Spleen (tissue), 11 donors: ENCODE measurements around the gene TBC1D9B. TPM values are rescaled to one million over a fixed set of nuclear protein-coding genes. Genes with fewer than 3 reads are reported as not detected.

Experiments used
- DNase-seq: peaks from one replicate; pipeline ENCODE4 v3.0.0-alpha.2; 2020
- H3K27ac ChIP-seq, 8 donors: fragments of 200-600 bp; sonication (generic) in 7 of 8; 1 replicate in 4 of 8; 2 replicates in 4 of 8; pipeline versions ENCODE4 v1.5.0 to v1.8.0; 2016 to 2021; ENCODE audit warnings: inconsistent platforms in 4 of 8, mild to moderate bottlenecking in 4 of 8, moderate library complexity in 1 of 8
- H3K27me3 ChIP-seq, 7 donors: fragments of 200-600 bp; sonication (generic) in 6 of 7; replicated peaks in 1 of 7; 1 replicate in 4 of 7; 2 replicates in 3 of 7; pipeline versions ENCODE4 v1.5.0 to v1.8.0; 2016 to 2021; ENCODE audit warnings: inconsistent platforms in 3 of 7, mild to moderate bottlenecking in 1 of 7
- H3K36me3 ChIP-seq, 6 donors: fragments of 200-600 bp; sonication (generic) in 5 of 6; 1 replicate in 4 of 6; 2 replicates in 2 of 6; pipeline versions ENCODE4 v1.5.0 to v1.8.0; 2016 to 2021; ENCODE audit warnings: inconsistent platforms in 2 of 6
- H3K4me1 ChIP-seq, 6 donors: fragments of 200-600 bp; sonication (generic) in 5 of 6; 1 replicate in 3 of 6; 2 replicates in 3 of 6; pipeline versions ENCODE4 v1.5.0 to v1.8.0; 2016 to 2021; ENCODE audit warnings: inconsistent platforms in 3 of 6
- H3K4me3 ChIP-seq, 8 donors: fragments of 200-600 bp; sonication (generic) in 7 of 8; 1 replicate in 4 of 8; 2 replicates in 4 of 8; pipeline versions ENCODE4 v1.5.0 to v1.8.0; 2016 to 2021; ENCODE audit warnings: inconsistent platforms in 4 of 8, mild to moderate bottlenecking in 4 of 8, moderate library complexity in 2 of 8
- H3K9me3 ChIP-seq, 8 donors: fragments of 200-600 bp; sonication (generic) in 7 of 8; 1 replicate in 4 of 8; 2 replicates in 4 of 8; pipeline versions ENCODE4 v1.5.0 to v1.8.0; 2016 to 2021; ENCODE audit warnings: inconsistent platforms in 4 of 8
- POLR2A ChIP-seq, 3 donors: fragments of 450-650 bp; IDR thresholded peaks; one replicate each; pipeline ENCODE4 v1.5.1; 2017; ENCODE audit warnings: antibody characterized with exemption in 3 of 3, mild to moderate bottlenecking in 1 of 3
- POLR2AphosphoS5 ChIP-seq, 3 donors: sonication (generic); formaldehyde crosslinking; IDR thresholded peaks; one replicate each; pipeline ENCODE4 v1.5.1; 2017; ENCODE audit warnings: antibody characterized with exemption in 3 of 3
- WGBS, 5 donors: extraction: QIAGEN DNeasy Blood & Tissue Kit in 3 of 5; methylation state at CpG; one replicate each; pipeline versions ENCODE4 v1.1.5 to v1.1.7; 2013 to 2018; 5-methylcytosine and 5-hydroxymethylcytosine counted together
- intact Hi-C: fragments of 100-400 bp; cut with DNase I; formaldehyde crosslinking; loops from one replicate; pipeline ENCODE4 v1.15.0; 2023; ENCODE audit warnings: low total_unique reads
- polyA plus RNA-seq, 3 donors: library from polyadenylated mRNA; stranded (reverse); fragments of 200-250 nt; gene quantifications; one replicate each; pipeline ENCODE4 v1.2.1, GENCODE V29; 2013
- total RNA-seq, 7 donors: library from RNA; depleted of rRNA in 3 of 7; stranded (reverse); fragments of >200 nt in 3 of 7; fragmentation: NEBNext Ultra II Directional in 4 of 7; extraction: Animal tissue kit (Norgen Biotek cat#: 25700) in 4 of 7; gene quantifications; one replicate each; pipeline versions ENCODE4 v1.1.0 to v1.2.1, GENCODE V29; 2016 to 2021
- TF ChIP-seq, protein P1 (sequence below), 11 experiments: fragments of 200-600 bp in 7 of 11; fragments of 450-650 bp in 4 of 11; sonication (generic) in 4 of 11; IDR thresholded peaks in 8 of 11; conservative IDR thresholded peaks in 3 of 11; 1 replicate in 7 of 11; 2 replicates in 4 of 11; pipeline versions ENCODE4 v1.4.0 to v1.8.0; 2016 to 2021; ENCODE audit warnings: antibody characterized with exemption in 11 of 11, inconsistent platforms in 4 of 11, mild to moderate bottlenecking in 1 of 11
- donor health status: healthy with polysubstance abuse.
- donor health status: DM: no; HTN: no; CAD: no; lungs with moderate emphysema.
- donor health status: DM: no; HTN: no; CAD: no.
- donor health status: Bipolar disorder and iron deficiency.
- donor health status: healthy.
- donor health status: DM: no; HTN: no; CAD: no.
- donor health status: DM: yes; HTN: yes; CAD: no.

The TBC1D9B gene
- total and polyA plus RNA-seq, 10 donors, result 29.5 to 140 (median 109) TPM

DNA sequence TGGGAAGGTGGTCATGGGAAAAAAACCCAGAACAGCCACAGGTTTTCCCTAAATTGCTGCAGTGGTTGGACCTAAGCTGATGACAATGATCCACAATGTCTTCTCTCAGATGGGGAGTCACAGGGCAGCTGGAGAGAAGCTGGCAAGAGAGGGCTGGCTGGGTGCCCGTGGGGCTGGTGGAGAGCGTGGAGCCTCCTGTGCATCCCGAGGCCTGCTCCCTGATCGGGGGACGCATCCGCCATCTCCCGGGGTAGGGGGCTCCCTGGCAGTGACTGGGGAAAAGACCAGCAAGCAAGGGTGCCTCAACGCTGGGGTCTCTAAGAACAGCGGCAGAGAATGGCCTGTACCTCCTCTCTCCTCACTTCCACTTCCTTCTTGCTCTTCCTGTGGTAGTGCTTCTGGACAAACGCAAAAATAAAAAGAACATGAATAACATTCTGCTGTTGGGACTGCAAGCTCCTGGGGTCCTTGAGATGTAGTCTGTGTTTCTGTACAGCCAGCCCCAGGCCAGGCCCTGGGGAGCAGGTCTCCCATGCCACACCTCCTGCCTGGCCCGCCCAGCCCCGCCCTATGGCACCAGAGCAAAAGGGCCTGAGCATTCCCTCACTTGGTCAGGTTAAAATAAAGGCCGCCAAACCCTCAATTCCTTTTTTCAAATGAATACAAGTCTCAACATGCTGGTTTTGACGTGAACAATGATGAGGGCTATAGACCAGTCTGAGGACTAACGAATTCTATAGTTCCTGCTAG, 42.0 kb downstream of the TBC1D9B start:
- peaks cover 0 to 21% (median 0%) of the 10 kb centered on the region in 6 donors for H3K4me1 ChIP-seq
- peaks cover 0 to 6% (median 0%) of the 10 kb centered on the region in 8 donors for H3K9me3 ChIP-seq
- no peak overlapping the region for H3K4me3 ChIP-seq
- intact Hi-C loops, result no loop called here
- 85 to 91% (median 89%) methylated on average over 15 of the region's 15 CpGs for WGBS, 5 donors
- peak; percentile 72 for DNase-seq
- TF ChIP-seq, protein P1, sequence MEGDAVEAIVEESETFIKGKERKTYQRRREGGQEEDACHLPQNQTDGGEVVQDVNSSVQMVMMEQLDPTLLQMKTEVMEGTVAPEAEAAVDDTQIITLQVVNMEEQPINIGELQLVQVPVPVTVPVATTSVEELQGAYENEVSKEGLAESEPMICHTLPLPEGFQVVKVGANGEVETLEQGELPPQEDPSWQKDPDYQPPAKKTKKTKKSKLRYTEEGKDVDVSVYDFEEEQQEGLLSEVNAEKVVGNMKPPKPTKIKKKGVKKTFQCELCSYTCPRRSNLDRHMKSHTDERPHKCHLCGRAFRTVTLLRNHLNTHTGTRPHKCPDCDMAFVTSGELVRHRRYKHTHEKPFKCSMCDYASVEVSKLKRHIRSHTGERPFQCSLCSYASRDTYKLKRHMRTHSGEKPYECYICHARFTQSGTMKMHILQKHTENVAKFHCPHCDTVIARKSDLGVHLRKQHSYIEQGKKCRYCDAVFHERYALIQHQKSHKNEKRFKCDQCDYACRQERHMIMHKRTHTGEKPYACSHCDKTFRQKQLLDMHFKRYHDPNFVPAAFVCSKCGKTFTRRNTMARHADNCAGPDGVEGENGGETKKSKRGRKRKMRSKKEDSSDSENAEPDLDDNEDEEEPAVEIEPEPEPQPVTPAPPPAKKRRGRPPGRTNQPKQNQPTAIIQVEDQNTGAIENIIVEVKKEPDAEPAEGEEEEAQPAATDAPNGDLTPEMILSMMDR (IDR thresholded peaks at IDR 0.05 in 8 of 11, conservative IDR thresholded peaks at IDR 0.05 in 3 of 11), result no peak
- TF ChIP-seq POLR2A (IDR thresholded peaks at IDR 0.05) (no peak), POLR2AphosphoS5 (IDR thresholded peaks at IDR 0.05) (no peak)
- no peaks in the 10 kb centered on the region for H3K27me3 ChIP-seq
- peaks cover 0 to 89% (median 45%) of the 10 kb centered on the region in 6 donors for H3K36me3 ChIP-seq
- H3K27ac ChIP-seq, result peak overlapping the region in 2 of 8 donors; percentile 10 to 36

DNA sequence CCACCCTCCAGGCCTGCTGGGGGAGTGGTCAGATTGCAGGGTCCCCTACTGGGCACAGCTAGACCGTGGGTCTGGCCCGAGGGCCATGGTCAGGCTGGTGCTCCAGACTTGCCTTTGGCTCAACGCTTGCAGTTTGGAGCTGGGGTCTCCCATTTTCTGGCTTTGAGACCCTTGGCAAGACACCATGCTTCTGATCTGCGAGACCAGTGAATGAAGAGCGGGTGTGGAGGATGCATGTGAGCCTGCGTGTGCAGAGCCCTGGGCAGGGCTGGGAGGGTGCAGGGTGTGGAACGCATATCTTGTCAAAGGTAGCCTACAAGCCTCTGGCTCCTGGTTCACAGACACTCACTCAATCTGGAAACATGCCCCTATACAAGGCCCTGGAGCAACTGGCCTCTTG, 43.0 kb downstream of the TBC1D9B start:
- no peaks in the 10 kb centered on the region for H3K27me3 ChIP-seq
- DNase-seq, result peak; percentile 63
- H3K9me3 ChIP-seq, result peaks cover 0 to 6% (median 0%) of the 10 kb centered on the region in 8 donors
- H3K27ac ChIP-seq, result no peak overlapping the region
- H3K36me3 ChIP-seq, result peaks cover 0 to 79% (median 37%) of the 10 kb centered on the region in 6 donors
- H3K4me3 ChIP-seq, result no peak overlapping the region
- WGBS, 5 donors, result 93 to 100% (median 96%) methylated on average over 5 to 7 of the region's 7 CpGs
- peaks cover 0 to 25% (median 4%) of the 10 kb centered on the region in 6 donors for H3K4me1 ChIP-seq
- TF ChIP-seq POLR2AphosphoS5 (IDR thresholded peaks at IDR 0.05), result peak in 1 of 3 donors; percentile 24
- TF ChIP-seq, protein P1 (IDR thresholded peaks at IDR 0.05 in 8 of 11, conservative IDR thresholded peaks at IDR 0.05 in 3 of 11), result no peak
- intact Hi-C loops, result no loop called here

DNA sequence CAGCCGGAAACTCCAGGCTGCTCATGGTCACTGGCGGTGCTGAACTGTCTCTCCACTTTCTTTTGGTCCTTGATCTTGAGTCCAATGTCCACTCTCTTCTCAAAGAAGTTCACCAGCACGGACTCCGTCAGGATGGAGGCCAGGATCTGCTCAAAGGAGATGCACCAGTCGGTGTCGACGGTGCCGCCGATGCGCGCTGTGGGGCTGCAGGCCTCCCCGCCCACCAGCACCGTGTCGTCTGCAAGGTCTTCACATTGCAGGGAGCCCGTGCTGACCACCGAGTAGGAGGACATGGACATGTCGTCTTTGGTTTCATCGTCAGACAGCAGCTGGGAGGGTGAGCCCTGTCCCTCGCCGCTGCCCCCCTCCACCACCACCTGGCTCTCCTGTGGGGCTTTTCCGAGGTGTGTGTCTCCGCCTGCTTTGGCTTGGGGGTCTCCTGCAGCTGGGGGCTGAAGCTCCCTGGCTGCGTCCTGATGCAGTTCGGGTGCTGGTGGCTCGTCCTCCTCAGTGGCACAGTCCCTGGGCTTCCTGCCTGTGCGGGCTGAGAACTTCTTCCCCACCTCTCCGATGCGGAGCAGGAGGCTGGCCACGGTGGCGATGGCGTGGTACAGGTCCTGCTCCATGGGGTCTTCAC, 44.1 kb downstream of the TBC1D9B start:
- Histone ChIP-seq H3K4me3 (no peak overlapping the region), H3K4me1 (peaks cover 0 to 32% (median 11%) of the 10 kb centered on the region in 6 donors), H3K36me3 (peaks cover 0 to 68% (median 33%) of the 10 kb centered on the region in 6 donors), H3K27me3 (no peaks in the 10 kb centered on the region), H3K27ac (no peak overlapping the region), H3K9me3 (peaks cover 0 to 6% (median 0%) of the 10 kb centered on the region in 8 donors)
- TF ChIP-seq POLR2AphosphoS5 (IDR thresholded peaks at IDR 0.05) (peak in 2 of 3 donors; percentile 12 to 55), POLR2A (IDR thresholded peaks at IDR 0.05) (no peak)
- peak; percentile 63 for DNase-seq
- intact Hi-C loops, result no loop called here
- WGBS, 5 donors, result 96 to 98% (median 96%) methylated on average over 24 to 31 of the region's 31 CpGs

DNA sequence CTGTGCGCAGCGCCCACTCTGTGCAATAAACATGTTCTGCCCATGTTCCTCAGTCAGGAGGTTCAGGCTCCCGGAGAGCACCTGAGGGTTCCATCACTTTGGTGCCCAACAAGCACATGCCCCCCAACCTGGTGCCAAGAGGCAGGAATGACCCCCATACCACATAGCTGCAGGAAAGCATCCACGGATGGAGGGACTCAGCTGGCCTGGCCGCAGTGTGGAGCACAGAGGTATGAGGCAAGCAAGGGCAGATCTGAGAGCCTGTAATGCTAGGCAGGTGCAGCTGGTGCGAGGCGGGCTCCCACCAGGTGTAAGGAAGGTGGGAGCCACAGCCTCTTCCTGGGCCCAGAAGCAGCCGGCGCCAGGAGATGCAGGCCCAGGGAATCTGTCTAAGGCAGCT, 44.8 kb downstream of the TBC1D9B start:
- DNase-seq, result peak; percentile 51
- Histone ChIP-seq H3K36me3 (peaks cover 0 to 62% (median 33%) of the 10 kb centered on the region in 6 donors), H3K4me3 (no peak overlapping the region), H3K9me3 (peaks cover 0 to 6% (median 0%) of the 10 kb centered on the region in 8 donors), H3K27ac (no peak overlapping the region), H3K27me3 (no peaks in the 10 kb centered on the region), H3K4me1 (peaks cover 0 to 38% (median 15%) of the 10 kb centered on the region in 6 donors)
- intact Hi-C loops, result no loop called here
- TF ChIP-seq POLR2AphosphoS5 (IDR thresholded peaks at IDR 0.05), result no peak
- no peak for TF ChIP-seq POLR2A (IDR thresholded peaks at IDR 0.05)
- TF ChIP-seq, protein P1 (IDR thresholded peaks at IDR 0.05 in 8 of 11, conservative IDR thresholded peaks at IDR 0.05 in 3 of 11), result no peak
- WGBS, 5 donors, result 95 to 99% (median 98%) methylated on average over 8 to 9 of the region's 9 CpGs
